ENCODE measurements around the gene SELENOS.

Gene SELENOS

GRCh38 chr15:101251830-101252820 lies 25.2 kb downstream of the SELENOS start, which contains the start of gene CHSY1:
CHSY1 (minus strand) TSS chr15:101252048; CDS start chr15:101251456, 592 bp downstream.
- peak in 55 of 56 donors; percentile 18 to 95 (median 82) for DNase-seq

DNA sequence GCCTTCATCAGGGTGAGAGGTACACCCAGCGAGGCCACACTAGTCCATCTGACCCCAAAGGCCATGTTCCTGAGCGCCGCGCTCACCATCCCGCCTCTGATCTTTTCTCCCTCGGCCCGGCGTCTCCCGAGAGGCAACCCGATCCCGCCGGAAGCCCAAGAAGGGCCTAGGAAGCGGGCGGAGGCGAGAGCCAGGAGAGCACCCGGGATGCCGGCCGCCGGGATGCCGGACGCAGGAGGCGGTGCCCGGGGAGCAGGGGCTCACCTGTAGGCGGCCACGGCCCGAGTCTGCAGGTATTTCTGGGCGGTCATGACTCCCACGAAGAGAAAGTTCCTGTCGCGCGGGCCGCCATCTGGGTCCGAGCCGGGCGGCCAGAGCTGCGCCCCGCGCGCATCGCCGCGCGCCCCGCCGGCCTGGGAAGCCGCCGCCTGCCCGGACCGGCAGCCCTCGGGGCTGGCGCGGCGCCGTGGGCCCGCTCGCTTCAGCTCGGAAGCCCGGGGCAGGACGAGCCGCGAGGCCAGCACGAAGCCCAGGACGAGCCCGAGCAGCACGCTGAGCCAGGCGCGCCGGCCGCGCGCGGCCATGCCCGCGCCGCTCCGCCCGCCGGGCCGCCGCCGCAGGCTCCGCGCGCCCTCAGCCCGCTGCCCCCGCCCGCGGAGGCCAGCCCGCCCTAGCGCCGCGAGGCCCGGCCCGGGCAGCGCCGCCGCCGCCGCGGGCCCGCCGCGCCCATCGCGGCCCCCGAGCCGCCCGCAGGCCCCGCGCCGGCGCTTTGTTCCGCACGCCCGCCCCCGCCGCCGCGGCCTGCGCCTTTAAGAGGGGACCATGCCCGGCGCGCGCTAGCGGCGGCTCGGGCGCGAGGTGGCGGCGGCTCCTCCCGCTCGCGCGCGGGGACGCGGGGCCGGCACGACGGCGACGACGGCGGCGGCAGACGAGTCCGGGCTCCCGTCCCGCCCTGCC lies 26.1 kb downstream of the SELENOS start:
- DNase-seq: peak in 5 of 56 donors; percentile 52 to 77 (median 72)

DNA sequence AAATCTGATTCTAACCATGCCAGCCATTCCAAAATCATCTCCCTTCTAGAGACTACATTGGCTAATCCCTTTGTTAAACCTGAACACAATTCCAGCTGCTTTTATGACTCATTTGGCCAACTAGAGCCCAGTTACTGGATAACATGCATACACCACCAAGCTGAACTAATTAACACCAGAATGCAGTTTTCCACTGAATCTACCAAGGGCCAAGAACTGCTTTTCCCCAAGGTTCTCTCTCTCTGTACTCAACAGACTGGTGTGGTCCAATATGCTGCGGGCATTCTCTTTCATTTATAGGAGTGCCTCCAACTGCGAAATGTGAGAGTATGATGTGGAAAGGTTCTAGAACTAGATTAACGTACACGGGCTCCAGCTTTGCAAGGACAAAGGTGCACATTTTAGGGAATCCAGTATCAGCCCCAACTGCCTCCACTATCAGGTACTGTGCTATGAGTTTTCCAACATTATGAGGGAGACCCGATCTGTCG lies 26.9 kb downstream of the SELENOS start:
- DNase-seq: no peak

DNA sequence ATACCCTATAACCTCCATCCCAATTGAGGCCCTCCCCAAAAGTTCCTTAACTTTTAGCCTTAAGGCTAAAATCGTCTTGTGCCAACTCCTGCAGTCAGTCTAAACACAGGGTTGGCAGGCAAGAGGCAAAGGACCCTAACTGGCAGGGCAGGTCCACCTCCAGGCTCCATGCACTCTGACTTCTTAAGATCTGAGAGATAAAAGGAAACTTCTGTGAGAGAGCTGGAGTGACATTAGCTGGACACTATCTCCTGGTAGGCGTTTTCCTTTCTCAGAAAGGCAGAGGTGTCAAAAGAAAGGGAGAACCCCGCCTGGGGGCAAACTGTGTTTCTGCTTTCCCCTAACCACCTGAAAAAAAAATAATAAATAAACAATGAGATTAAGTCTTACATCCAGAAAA lies 29.0 kb downstream of the SELENOS start:
- no peak for DNase-seq

DNA sequence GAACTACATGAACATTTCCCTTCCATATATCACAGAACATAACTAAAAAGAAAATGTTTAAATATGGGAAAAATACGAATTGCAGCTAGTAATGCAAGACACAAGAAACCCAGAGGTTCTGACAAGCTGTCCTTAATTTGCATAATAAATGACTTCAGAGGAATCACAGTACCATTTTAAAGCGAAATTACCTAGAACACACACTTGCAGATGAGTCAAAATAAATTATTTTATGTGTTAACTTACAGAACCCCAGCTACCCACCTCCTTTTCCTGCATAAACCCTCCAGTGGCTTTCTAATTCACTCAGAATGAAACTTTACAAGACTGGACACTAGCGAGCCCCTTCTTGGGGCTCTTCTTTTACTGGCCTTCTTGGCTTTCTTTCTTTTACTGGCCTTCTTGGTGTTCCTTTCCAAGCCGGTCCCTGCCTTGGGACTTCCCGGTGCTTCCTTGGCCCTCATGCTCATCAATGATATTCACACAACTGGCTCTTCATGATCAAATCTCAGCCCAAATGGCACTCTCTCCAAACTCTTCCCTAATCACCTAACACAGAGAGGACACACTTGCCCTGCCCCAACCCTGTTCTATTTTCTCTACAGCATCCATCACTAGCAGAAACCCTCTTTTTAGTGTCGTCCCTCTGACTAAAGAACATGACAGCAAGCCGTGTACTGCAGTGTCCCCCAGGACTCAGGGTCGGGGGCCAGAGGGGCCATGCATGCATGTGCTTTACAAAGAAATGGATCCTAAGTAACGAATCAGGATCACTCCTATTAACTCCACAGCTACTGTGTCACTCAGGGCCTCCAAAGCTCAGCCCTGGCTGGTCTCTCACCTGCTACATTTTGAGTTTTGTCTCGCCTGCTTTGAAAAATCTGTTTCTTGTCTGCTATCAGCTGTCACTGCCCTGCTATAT lies 30.2 kb downstream of the SELENOS start:
- DNase-seq: no peak

DNA sequence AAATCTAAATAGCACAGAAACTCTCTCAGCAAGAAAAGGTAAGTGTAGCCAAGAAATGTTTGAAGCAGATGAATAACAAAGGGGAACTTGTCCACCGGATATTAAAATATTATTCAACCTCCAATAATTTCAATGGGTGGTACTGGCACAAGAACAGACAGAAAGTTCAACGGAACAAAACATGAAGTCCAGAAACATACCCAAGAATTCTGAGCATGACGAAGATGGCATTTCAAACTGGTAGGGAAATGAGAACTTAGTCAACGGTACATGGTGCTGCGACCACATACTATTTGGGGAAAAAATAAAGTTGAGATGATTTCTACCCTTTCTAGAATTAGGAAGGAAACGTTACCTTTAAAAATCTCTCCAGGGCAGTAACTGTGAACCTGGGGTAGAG lies 30.9 kb downstream of the SELENOS start:
- DNase-seq: no peak

- no peak for DNase-seq
Measured at GRCh38 chr15:101244889-101245668, 32.2 kb downstream of the SELENOS start.

- DNase-seq: no peak
Measured at GRCh38 chr15:101244036-101244781, 33.1 kb downstream of the SELENOS start.

DNA sequence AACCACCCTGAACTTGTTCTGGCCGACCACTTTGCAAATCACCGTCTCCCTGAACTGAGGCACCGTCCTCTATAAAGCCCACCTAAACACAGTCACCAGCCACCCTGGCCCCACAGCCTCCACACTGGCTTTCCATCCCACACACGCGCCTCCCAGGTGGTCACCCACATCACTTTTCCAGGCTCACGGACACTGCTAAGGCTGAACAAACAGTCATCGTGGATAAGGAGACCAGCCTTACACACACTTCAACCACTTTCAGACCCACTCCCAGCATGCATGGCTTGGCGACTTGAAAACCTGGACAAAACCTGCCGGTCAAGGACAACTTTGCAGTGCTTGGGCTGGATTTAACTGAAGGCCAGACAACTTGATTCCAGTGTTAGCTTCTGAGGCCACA lies 33.9 kb downstream of the SELENOS start:
- DNase-seq: no peak

DNA sequence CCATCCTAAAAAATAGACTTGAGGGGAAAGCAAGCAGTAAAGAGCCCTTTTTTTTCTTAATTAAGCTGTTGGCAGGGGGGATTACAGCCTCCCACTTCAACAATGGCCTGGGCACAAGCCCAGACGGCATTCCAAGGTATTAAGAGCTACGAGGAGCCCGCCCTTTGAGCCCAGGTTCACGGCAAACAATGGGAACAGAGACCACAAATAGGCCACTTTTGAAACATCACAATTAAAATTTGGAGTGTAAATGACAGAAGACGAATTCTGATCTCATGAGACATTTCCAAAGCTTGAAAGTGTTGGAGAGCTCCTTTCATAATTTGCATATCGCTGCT lies 34.3 kb downstream of the SELENOS start:
- DNase-seq: no peak

DNA sequence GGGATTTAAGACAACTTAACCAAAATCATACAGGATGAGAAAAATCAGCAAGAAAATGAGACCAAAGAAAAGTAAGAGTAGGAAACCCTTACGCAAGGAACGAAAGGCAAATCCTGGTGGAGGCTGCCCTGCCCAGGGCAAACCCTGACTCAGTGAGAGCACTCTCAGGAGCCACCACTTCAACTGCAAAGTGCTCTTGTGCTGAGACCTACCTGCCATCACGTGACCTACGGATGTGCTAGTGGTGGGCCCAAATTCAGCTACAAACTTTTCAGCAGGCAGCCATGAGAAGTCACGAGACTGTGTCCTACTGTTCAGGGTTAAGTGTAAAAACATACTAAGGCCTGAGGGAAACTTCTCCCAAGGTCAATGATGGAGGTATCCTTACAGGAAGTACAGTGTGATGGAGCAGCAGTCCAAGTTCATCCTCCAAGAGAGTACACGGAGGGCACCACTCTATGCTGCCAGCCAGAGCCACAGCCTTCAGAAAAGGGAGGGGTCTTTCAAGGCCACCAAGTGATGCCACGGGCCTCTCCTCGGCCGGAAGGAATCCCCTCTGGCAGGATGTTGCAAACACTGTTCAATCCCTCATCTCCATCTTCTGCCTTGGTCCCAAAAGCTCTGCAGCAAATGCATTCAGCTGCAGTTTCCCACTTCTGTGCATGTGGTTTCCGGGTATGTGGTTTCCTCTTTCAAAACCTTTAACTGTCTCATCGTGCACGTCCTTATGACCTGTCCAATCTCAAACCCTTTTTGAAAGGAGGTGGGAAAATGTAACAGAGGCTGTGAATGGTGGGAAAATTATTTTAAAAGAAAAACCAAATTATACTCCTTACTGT lies 34.9 kb downstream of the SELENOS start:
- peak in 2 of 56 donors; percentile 20 to 31 for DNase-seq

GRCh38 chr15:101240358-101240757 lies 36.9 kb downstream of the SELENOS start:
- no peak for DNase-seq

GRCh38 chr15:101239724-101240136 lies 37.6 kb downstream of the SELENOS start:
- no peak for DNase-seq

DNA sequence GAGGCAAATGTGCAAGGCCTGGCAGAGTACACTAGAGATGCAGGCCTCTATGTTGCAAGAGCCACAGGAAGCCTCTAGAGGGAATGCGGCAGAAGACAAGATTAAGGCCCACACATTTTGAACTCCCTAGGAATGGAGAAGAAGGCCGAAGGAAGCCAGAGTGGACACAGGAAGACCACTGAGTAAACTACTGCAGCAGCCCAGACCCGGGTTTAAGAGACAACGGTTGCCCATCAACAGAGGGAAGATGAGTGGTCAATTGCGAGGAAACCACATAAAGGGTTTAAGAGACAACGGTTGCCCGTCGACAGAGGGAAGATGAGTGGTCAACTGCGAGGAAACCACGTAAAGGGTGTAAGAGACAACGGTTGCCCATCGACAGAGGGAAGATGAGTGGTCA lies 40.0 kb downstream of the SELENOS start:
- no peak for DNase-seq

DNA sequence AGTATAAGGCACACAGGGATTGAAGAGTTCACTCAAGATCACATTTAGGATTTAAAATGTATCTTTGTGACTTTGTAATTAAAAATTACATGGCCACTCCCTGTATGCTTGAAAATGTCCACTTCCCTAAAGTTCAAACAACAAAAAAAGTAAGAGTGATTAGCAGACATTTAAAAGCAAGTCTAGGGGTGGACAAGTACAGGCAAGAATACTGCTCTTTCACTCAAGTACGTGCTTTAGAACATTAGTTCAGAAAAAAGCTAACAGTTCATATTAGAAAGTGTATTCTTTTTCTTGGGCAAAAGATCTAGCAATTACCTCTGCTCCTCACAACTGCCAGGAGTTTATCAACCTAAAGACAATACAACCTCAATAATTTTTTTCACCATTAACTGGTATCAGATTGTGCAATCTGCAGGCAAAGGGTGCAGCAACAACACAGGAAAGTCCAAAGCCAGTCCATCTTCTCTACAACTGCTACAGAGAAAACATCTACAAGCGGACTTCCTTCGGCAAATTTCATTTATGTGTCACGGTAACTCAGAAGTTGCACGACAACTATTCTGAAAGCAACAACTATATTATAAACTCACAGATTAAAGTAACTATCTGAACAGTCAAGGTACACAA lies 43.5 kb downstream of the SELENOS start:
- no peak for DNase-seq

DNA sequence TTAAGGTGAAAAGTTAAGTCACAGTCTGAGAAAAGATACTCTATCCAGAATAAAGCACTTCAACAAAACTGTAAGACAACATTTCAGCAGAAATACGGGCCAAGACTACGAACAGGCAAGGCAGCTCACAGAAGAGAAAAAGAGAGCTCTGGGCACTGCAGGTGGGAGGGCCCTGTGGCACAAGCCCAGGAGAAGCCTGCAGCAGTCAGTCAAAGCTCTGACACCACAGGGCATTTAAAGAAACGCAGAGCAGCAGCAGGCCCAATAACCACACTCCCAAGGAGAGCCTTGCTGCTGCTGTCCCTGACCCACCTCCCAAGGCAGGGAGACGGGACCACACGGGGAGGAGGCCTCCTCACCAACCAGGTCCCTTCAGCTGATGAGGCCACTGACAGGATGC lies 44.6 kb downstream of the SELENOS start:
- peak in 1 of 56 donors; percentile 28 for DNase-seq

GRCh38 chr15:101228313-101228712 lies 49.0 kb downstream of the SELENOS start:
- DNase-seq: no peak

GRCh38 chr15:101225658-101226057 lies 51.6 kb downstream of the SELENOS start:
- DNase-seq: no peak

Data from amygdala (tissue), 56 donors.